DOHH2 (cell line): ENCODE data around the gene ECPAS.

Experiments used
- H3F3A ChIP-seq: fragments of 200-600 bp; sonication (generic), shearing (Covaris generic); 2 replicates; pipeline ENCODE4 v1.6.0; 2016; ENCODE audit warnings: antibody characterized with exemption, mild to moderate bottlenecking; ENCODE audit not compliant: control insufficient read depth, insufficient read depth
- H3K27ac ChIP-seq: fragments of 200-600 bp; sonication (generic); 2 replicates; pipeline ENCODE4 v1.5.1; 2014; ENCODE audit warnings: low read depth, mild to moderate bottlenecking, low read length, moderate library complexity
- H3K27me3 ChIP-seq: fragments of 200-600 bp; sonication (generic); 2 replicates; pipeline ENCODE4 v1.6.1; 2014; ENCODE audit warnings: mild to moderate bottlenecking, low read length, mixed read lengths; ENCODE audit not compliant: control insufficient read depth
- H3K36me3 ChIP-seq: fragments of 200-600 bp; sonication (generic); 2 replicates; pipeline ENCODE4 v1.6.1; 2014; ENCODE audit warnings: mild to moderate bottlenecking, low read length, moderate library complexity, mixed read lengths; ENCODE audit not compliant: control insufficient read depth
- H3K4me1 ChIP-seq: fragments of 200-600 bp; sonication (generic); 2 replicates; pipeline ENCODE4 v1.6.1; 2014; ENCODE audit warnings: mild to moderate bottlenecking, low read length, mixed read lengths; ENCODE audit not compliant: control insufficient read depth
- H3K4me2 ChIP-seq: fragments of 200-600 bp; sonication (generic); 2 replicates; pipeline ENCODE4 v1.6.0; 2014; ENCODE audit warnings: mild to moderate bottlenecking, low read length, moderate library complexity
- H3K4me3 ChIP-seq: fragments of 200-600 bp; sonication (generic); 2 replicates; pipeline ENCODE4 v1.5.1; 2014; ENCODE audit warnings: mild to moderate bottlenecking, low read length, mixed read lengths
- H3K79me2 ChIP-seq: fragments of 200-600 bp; sonication (generic); 2 replicates; pipeline ENCODE4 v1.6.1; 2014; ENCODE audit warnings: mild to moderate bottlenecking, low read length, mixed read lengths; ENCODE audit not compliant: control insufficient read depth
- H3K9me2 ChIP-seq: fragments of 200-600 bp; sonication (generic); replicated peaks from 2 replicates; pipeline ENCODE4 v1.6.1; 2014; ENCODE audit warnings: mild to moderate bottlenecking, low read length, mixed read lengths; ENCODE audit not compliant: control insufficient read depth
- H3K9me3 ChIP-seq: fragments of 200-600 bp; sonication (generic); 2 replicates; pipeline ENCODE4 v1.6.1; 2014; ENCODE audit warnings: antibody characterized with exemption, low read length, mixed read lengths; ENCODE audit not compliant: control insufficient read depth, insufficient read depth
- H4K20me1 ChIP-seq: fragments of 200-600 bp; sonication (generic); 2 replicates; pipeline ENCODE4 v1.6.0; 2014; ENCODE audit warnings: low read depth, mild to moderate bottlenecking, antibody characterized with exemption, low read length, moderate library complexity; ENCODE audit not compliant: control insufficient read depth, insufficient read depth
- EZH2phosphoT487 ChIP-seq: fragments of 200-600 bp; sonication (generic); IDR thresholded peaks from 2 replicates; pipeline ENCODE4 v1.6.1; 2017; ENCODE audit warnings: borderline replicate concordance, mild to moderate bottlenecking, antibody characterized with exemption, low read length, moderate library complexity, mixed read lengths
- TF ChIP-seq, protein P1 (sequence below): fragments of 200-600 bp; sonication (generic); IDR thresholded peaks from one replicate; pipeline ENCODE4 v1.5.1; 2014; ENCODE audit warnings: antibody characterized with exemption, mild to moderate bottlenecking, low read depth, low read length; ENCODE audit not compliant: poor library complexity, severe bottlenecking

Gene ECPAS

DNA sequence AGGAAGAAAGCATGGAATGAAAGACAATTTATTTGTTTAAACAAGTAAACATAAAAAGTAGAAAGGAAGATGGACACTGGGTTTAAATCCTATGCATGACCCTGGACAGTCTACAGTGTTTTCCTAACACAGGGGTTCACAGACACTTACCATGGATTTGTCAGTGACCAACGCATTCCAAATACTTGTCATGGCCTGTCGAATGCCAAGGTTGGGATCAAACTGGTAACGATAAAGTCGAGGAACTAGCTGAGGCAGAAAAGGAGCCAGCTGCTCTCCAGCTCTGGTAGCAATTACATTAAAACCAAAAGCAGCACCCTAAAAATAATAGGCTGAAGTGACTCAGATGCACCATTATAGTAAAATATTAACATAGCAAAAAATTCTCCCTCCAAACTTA is 94.8 kb downstream of the ECPAS start:
- Histone ChIP-seq H3K9me2 (no peaks in the 10 kb centered on the region), H3K79me2 (no peaks in the 10 kb centered on the region), H3K4me1 (no peaks in the 10 kb centered on the region), H3K27me3 (no peaks in the 10 kb centered on the region), H3K36me3 (peaks cover 86% of the 10 kb centered on the region), H3K27ac (no peak overlapping the region), H3F3A (no peaks in the 10 kb centered on the region), H4K20me1 (no peaks in the 10 kb centered on the region), H3K4me3 (no peak overlapping the region), H3K9me3 (no peaks in the 10 kb centered on the region), H3K4me2 (no peak overlapping the region)
- no peak for TF ChIP-seq EZH2phosphoT487
- TF ChIP-seq, protein P1, sequence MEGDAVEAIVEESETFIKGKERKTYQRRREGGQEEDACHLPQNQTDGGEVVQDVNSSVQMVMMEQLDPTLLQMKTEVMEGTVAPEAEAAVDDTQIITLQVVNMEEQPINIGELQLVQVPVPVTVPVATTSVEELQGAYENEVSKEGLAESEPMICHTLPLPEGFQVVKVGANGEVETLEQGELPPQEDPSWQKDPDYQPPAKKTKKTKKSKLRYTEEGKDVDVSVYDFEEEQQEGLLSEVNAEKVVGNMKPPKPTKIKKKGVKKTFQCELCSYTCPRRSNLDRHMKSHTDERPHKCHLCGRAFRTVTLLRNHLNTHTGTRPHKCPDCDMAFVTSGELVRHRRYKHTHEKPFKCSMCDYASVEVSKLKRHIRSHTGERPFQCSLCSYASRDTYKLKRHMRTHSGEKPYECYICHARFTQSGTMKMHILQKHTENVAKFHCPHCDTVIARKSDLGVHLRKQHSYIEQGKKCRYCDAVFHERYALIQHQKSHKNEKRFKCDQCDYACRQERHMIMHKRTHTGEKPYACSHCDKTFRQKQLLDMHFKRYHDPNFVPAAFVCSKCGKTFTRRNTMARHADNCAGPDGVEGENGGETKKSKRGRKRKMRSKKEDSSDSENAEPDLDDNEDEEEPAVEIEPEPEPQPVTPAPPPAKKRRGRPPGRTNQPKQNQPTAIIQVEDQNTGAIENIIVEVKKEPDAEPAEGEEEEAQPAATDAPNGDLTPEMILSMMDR = no peak

DNA sequence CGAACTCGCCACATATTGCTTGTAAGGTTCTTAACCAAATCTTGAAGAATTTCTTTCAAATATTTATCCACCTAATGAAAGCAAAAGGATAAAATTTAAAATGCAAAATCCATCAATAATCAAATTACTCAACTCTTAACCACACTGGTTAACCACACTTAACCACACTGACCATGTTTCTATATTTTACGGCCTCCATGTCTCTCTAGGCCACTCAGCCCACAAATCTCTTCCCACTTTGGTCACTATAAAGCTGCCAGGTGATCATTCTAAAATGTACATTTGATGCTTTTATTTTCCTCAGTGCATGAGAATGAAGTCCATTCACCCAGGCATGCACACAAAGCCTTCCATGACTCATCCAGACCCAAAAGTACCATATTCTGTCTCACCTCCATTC is 97.8 kb downstream of the ECPAS start:
- no peak for TF ChIP-seq EZH2phosphoT487
- TF ChIP-seq, protein P1 = no peak
- no peak overlapping the region for H3K4me3 ChIP-seq
- H3K36me3 ChIP-seq = peaks cover 82% of the 10 kb centered on the region
- no peaks in the 10 kb centered on the region for H3K79me2 ChIP-seq
- no peaks in the 10 kb centered on the region for H3K9me3 ChIP-seq
- no peaks in the 10 kb centered on the region for H4K20me1 ChIP-seq
- no peaks in the 10 kb centered on the region for H3K4me1 ChIP-seq
- no peak overlapping the region for H3K27ac ChIP-seq
- no peaks in the 10 kb centered on the region for H3K27me3 ChIP-seq
- H3K9me2 ChIP-seq = no peaks in the 10 kb centered on the region
- no peaks in the 10 kb centered on the region for H3F3A ChIP-seq
- H3K4me2 ChIP-seq = no peak overlapping the region

DNA sequence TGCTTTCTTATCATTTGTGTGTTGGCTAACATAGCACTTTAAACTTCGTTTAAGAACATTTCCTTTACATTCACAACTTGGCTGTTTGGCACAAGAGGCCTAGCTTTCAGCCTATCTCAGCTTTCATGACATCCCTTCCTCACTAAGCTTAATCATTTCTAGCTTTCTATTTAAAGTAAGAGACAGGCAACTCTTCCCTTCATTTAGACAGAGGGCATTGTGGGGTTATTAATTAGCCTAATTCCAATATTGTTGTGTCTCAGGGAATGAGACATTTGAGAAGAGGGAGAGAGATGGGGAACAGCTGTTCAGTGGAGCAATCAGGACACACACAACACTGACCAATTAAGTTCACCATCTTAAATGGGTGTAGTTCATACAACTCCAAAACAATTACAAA is 103.2 kb downstream of the ECPAS start:
- no peaks in the 10 kb centered on the region for H3K4me1 ChIP-seq
- H3K36me3 ChIP-seq = peaks cover 69% of the 10 kb centered on the region
- H4K20me1 ChIP-seq = no peaks in the 10 kb centered on the region
- H3K27ac ChIP-seq = no peak overlapping the region
- no peaks in the 10 kb centered on the region for H3F3A ChIP-seq
- no peaks in the 10 kb centered on the region for H3K27me3 ChIP-seq
- TF ChIP-seq, protein P1 = no peak
- no peak for TF ChIP-seq EZH2phosphoT487
- H3K9me3 ChIP-seq = no peaks in the 10 kb centered on the region
- no peak overlapping the region for H3K4me2 ChIP-seq
- no peaks in the 10 kb centered on the region for H3K9me2 ChIP-seq
- H3K4me3 ChIP-seq = no peak overlapping the region
- H3K79me2 ChIP-seq = no peaks in the 10 kb centered on the region

DNA sequence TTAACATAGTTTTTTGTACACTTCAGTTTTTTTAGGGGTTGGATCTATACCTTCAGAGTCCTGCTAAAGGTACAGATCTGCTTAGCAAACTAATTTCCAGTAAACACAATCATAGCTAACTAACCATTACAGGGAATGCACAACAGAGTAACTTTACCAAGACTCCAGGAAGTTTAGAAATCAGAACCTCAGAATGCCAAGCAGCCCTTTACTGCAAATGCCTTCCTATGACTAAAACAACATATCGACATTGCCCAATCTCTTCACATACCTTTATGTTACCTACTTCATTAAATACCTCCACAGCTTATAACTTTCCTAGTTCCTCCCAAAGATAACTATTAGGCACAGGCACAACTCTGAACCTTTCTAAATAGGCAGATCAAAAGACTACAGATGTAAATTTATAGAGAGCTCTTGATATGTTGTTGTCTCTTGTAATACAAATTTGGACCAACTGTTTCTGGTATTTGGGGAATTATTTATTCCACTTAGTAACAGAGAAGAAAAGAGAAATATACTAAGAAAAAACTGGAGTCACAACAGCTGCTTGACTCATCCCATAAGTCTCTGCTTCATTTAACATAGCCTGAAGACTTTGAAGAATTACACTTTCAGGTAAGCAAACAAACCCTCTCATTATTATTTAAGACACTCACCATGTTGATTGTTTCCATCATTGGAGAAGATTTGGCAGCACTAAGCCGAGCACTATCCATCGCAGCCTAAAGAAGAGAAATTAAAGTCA is 108.2 kb downstream of the ECPAS start:
- Histone ChIP-seq H3K4me2 (no peak overlapping the region), H3K27me3 (no peaks in the 10 kb centered on the region), H3K4me1 (no peaks in the 10 kb centered on the region), H3K9me2 (no peaks in the 10 kb centered on the region), H3K36me3 (peaks cover 80% of the 10 kb centered on the region), H3K4me3 (no peak overlapping the region), H3K27ac (no peak overlapping the region), H3F3A (no peaks in the 10 kb centered on the region), H3K9me3 (no peaks in the 10 kb centered on the region), H3K79me2 (no peaks in the 10 kb centered on the region), H4K20me1 (no peaks in the 10 kb centered on the region)
- no peak for TF ChIP-seq EZH2phosphoT487
- TF ChIP-seq, protein P1 = no peak
